Testis (tissue), 2 donors: Measurements from ENCODE around the gene WIPF1.

ENCODE experiments used
- POLR2A ChIP-seq: fragments of 450-650 bp; IDR thresholded peaks from one replicate; pipeline ENCODE4 v1.6.1; 2017; ENCODE audit warnings: antibody characterized with exemption, mild to moderate bottlenecking, moderate library complexity
- TF ChIP-seq, protein P1 (sequence below), 3 experiments: fragments of 450-650 bp in 2 of 3; fragments of 200-600 bp in 1 of 3; sonication (generic) in 1 of 3; IDR thresholded peaks; one replicate each; pipeline ENCODE4 v1.5.1; 2016 to 2019; ENCODE audit warnings: antibody characterized with exemption in 3 of 3, mild to moderate bottlenecking in 2 of 3, moderate library complexity in 1 of 3

GRCh38 chr2:174545240-174545639 lies 52.4 kb downstream of the WIPF1 start:
- TF ChIP-seq, protein P1, sequence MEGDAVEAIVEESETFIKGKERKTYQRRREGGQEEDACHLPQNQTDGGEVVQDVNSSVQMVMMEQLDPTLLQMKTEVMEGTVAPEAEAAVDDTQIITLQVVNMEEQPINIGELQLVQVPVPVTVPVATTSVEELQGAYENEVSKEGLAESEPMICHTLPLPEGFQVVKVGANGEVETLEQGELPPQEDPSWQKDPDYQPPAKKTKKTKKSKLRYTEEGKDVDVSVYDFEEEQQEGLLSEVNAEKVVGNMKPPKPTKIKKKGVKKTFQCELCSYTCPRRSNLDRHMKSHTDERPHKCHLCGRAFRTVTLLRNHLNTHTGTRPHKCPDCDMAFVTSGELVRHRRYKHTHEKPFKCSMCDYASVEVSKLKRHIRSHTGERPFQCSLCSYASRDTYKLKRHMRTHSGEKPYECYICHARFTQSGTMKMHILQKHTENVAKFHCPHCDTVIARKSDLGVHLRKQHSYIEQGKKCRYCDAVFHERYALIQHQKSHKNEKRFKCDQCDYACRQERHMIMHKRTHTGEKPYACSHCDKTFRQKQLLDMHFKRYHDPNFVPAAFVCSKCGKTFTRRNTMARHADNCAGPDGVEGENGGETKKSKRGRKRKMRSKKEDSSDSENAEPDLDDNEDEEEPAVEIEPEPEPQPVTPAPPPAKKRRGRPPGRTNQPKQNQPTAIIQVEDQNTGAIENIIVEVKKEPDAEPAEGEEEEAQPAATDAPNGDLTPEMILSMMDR (IDR thresholded peaks at IDR 0.05) = no peak
- no peak for TF ChIP-seq POLR2A
